Sigmoid colon (tissue), 7 donors: ENCODE results near the gene GREB1L. TPM values are rescaled to one million over a fixed set of nuclear protein-coding genes. Genes with fewer than 3 reads are reported as not detected.

Source experiments
- DNase-seq: peaks from one replicate; pipeline ENCODE4 v3.0.0-alpha.2; 2019
- H3K27ac ChIP-seq, 4 donors: fragments of 200-600 bp; sonication (generic); one replicate each; pipeline ENCODE4 v1.5.1; 2016 to 2019; ENCODE audit warnings: mild to moderate bottlenecking in 1 of 4
- H3K27me3 ChIP-seq, 3 donors: fragments of 200-600 bp; sonication (generic); one replicate each; pipeline ENCODE4 v1.5.1; 2019; ENCODE audit warnings: mild to moderate bottlenecking in 1 of 3
- H3K36me3 ChIP-seq, 4 donors: fragments of 200-600 bp; sonication (generic); one replicate each; pipeline ENCODE4 v1.5.1; 2016 to 2019
- H3K4me1 ChIP-seq, 4 donors: fragments of 200-600 bp; sonication (generic); one replicate each; pipeline ENCODE4 v1.5.1; 2017 to 2019
- H3K4me3 ChIP-seq, 4 donors: fragments of 200-600 bp; sonication (generic); one replicate each; pipeline ENCODE4 v1.5.1; 2017 to 2019; ENCODE audit warnings: mild to moderate bottlenecking in 2 of 4, moderate library complexity in 1 of 4
- H3K9me3 ChIP-seq, 4 donors: fragments of 200-600 bp in 3 of 4; sonication (generic) in 3 of 4; one replicate each; pipeline versions ENCODE4 v1.5.1 to v1.6.1; 2013 to 2019
- EP300 ChIP-seq, 4 donors: sonication (generic); formaldehyde crosslinking; IDR thresholded peaks; one replicate each; pipeline ENCODE4 v1.6.1; 2017; ENCODE audit warnings: antibody characterized with exemption in 4 of 4
- POLR2A ChIP-seq, 2 donors: fragments of 450-650 bp; IDR thresholded peaks; one replicate each; pipeline ENCODE4 v1.6.1; 2016; ENCODE audit warnings: antibody characterized with exemption in 2 of 2, mild to moderate bottlenecking in 2 of 2, moderate library complexity in 2 of 2
- POLR2AphosphoS5 ChIP-seq, 4 donors: sonication (generic); formaldehyde crosslinking; IDR thresholded peaks; one replicate each; pipeline ENCODE4 v1.6.1; 2017; ENCODE audit warnings: antibody characterized with exemption in 4 of 4
- WGBS, 2 donors: extraction: QIAGEN DNeasy Blood & Tissue Kit; methylation state at CpG; one replicate each; pipeline ENCODE4 v1.1.7; 2013; 5-methylcytosine and 5-hydroxymethylcytosine counted together
- intact Hi-C: fragments of 100-400 bp; cut with DNase I; formaldehyde crosslinking; loops from one replicate; pipeline ENCODE4 v1.15.1; 2023
- polyA plus RNA-seq, 3 donors: library from polyadenylated mRNA; stranded (reverse); fragments of 200-250 nt; gene quantifications; one replicate each; pipeline ENCODE4 v1.2.3, GENCODE V29; 2013
- total RNA-seq, 4 donors: library from RNA; depleted of rRNA; stranded (reverse); fragments of >200 nt; gene quantifications; one replicate each; pipeline ENCODE4 v1.1.0, GENCODE V29; 2016
- TF ChIP-seq, protein P1 (sequence below), 4 experiments: fragments of 450-650 bp in 3 of 4; fragments of 200-600 bp in 1 of 4; IDR thresholded peaks; one replicate each; pipeline ENCODE4 v1.5.1; 2016 to 2019; ENCODE audit warnings: antibody characterized with exemption in 4 of 4, mild to moderate bottlenecking in 3 of 4, moderate library complexity in 2 of 4
- donor health status: healthy with polysubstance abuse.
- donor health status: Bipolar disorder and iron deficiency.
- donor health status: healthy.

Gene GREB1L
- total and polyA plus RNA-seq, 7 donors, result 0.23 to 12.1 (median 4.4) TPM; not detected in 2

DNA sequence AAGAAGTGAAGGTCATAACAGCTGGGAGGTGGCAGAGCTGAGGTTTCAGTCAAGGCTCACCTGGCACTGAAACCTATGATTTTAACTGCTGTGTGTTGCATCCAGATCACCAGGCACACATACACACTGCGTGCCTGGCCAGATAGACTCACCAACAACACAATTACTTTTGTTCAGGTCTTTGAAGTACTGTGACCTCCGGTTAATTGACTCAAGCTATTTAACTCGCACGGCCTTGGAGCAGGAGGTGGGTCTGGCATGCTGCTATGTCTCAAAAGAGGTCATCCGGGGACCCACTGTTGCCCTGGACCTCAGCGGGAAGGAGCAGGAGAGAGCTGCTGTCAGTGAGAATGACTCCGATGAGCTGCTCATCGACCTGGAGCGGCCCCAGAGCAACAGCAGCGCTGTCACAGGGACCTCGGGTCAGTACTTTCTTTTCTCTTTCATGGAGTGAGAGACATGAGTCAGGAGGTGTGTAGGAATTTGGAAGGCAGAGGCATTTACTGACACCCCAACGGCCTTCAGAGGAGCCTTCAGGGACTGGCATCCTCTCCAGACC, 254.3 kb downstream of the GREB1L start:
- Histone ChIP-seq H3K4me1 (no peaks in the 10 kb centered on the region), H3K4me3 (no peak overlapping the region), H3K27me3 (no peaks in the 10 kb centered on the region), H3K27ac (no peak overlapping the region), H3K9me3 (no peaks in the 10 kb centered on the region), H3K36me3 (no peaks in the 10 kb centered on the region)
- intact Hi-C loops, result no loop called here
- TF ChIP-seq POLR2A (IDR thresholded peaks at IDR 0.05), result no peak
- no peak for TF ChIP-seq EP300 (IDR thresholded peaks at IDR 0.05)
- TF ChIP-seq, protein P1, sequence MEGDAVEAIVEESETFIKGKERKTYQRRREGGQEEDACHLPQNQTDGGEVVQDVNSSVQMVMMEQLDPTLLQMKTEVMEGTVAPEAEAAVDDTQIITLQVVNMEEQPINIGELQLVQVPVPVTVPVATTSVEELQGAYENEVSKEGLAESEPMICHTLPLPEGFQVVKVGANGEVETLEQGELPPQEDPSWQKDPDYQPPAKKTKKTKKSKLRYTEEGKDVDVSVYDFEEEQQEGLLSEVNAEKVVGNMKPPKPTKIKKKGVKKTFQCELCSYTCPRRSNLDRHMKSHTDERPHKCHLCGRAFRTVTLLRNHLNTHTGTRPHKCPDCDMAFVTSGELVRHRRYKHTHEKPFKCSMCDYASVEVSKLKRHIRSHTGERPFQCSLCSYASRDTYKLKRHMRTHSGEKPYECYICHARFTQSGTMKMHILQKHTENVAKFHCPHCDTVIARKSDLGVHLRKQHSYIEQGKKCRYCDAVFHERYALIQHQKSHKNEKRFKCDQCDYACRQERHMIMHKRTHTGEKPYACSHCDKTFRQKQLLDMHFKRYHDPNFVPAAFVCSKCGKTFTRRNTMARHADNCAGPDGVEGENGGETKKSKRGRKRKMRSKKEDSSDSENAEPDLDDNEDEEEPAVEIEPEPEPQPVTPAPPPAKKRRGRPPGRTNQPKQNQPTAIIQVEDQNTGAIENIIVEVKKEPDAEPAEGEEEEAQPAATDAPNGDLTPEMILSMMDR (IDR thresholded peaks at IDR 0.05), result no peak
- TF ChIP-seq POLR2AphosphoS5 (IDR thresholded peaks at IDR 0.05), result no peak
- DNase-seq, result no peak
- WGBS, 2 donors, result 88 to 95% methylated on average over 12 of the region's 12 CpGs

DNA sequence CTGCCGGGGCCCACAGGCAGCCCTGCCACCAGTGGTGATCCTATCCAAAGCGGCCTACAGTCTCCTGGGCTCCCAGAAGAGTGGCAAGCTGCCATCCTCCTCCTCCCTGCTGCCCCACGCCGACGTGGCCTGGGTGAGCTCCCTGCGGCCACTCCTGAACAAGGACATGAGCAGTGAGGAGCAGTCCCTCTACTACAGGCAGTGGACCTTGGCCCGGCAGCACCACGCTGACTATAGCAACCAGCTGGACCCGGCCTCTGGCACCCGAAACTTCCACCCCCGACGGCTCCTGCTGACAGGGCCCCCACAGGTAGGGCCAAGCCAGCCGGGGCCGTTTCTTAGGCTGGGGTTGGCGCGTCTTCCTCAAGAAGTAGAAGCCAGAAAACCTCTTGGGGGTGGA, 258.0 kb downstream of the GREB1L start:
- Histone ChIP-seq H3K9me3 (no peaks in the 10 kb centered on the region), H3K27me3 (no peaks in the 10 kb centered on the region), H3K36me3 (no peaks in the 10 kb centered on the region), H3K4me3 (no peak overlapping the region), H3K4me1 (no peaks in the 10 kb centered on the region), H3K27ac (no peak overlapping the region)
- TF ChIP-seq EP300 (IDR thresholded peaks at IDR 0.05) (no peak), POLR2AphosphoS5 (IDR thresholded peaks at IDR 0.05) (no peak), POLR2A (IDR thresholded peaks at IDR 0.05) (no peak)
- TF ChIP-seq, protein P1 (IDR thresholded peaks at IDR 0.05), result no peak
- DNase-seq, result no peak
- intact Hi-C loops, result no loop called here
- 91 to 95% methylated on average over 16 of the region's 16 CpGs for WGBS, 2 donors

DNA sequence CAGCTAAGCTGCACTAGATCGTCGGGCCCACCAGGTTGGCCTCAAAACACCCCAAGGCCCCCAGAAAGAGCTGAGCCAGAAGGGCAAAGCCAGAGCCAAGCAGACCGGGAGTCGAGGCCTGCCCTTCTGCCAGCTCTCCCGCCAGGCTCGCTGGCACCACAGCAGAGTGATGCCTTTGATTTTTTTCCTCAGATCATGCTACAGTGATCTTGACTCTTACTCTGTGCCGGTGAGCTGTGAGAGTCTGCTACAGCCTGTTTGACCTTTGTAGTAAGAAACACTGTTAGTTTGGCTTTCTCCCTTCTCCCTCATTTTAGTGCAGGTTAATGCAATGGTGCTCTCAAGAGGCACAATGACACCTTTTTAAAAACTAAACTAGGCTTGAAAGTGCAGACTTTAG, 260.6 kb downstream of the GREB1L start:
- Histone ChIP-seq H3K36me3 (no peaks in the 10 kb centered on the region), H3K27ac (no peak overlapping the region), H3K27me3 (no peaks in the 10 kb centered on the region), H3K4me3 (no peak overlapping the region), H3K9me3 (no peaks in the 10 kb centered on the region), H3K4me1 (no peaks in the 10 kb centered on the region)
- intact Hi-C loops, result no loop called here
- no peak for DNase-seq
- TF ChIP-seq POLR2A (IDR thresholded peaks at IDR 0.05) (no peak), POLR2AphosphoS5 (IDR thresholded peaks at IDR 0.05) (no peak), EP300 (IDR thresholded peaks at IDR 0.05) (no peak)
- TF ChIP-seq, protein P1 (IDR thresholded peaks at IDR 0.05), result no peak
- WGBS, 2 donors, result 94% methylated on average over 7 of the region's 7 CpGs

DNA sequence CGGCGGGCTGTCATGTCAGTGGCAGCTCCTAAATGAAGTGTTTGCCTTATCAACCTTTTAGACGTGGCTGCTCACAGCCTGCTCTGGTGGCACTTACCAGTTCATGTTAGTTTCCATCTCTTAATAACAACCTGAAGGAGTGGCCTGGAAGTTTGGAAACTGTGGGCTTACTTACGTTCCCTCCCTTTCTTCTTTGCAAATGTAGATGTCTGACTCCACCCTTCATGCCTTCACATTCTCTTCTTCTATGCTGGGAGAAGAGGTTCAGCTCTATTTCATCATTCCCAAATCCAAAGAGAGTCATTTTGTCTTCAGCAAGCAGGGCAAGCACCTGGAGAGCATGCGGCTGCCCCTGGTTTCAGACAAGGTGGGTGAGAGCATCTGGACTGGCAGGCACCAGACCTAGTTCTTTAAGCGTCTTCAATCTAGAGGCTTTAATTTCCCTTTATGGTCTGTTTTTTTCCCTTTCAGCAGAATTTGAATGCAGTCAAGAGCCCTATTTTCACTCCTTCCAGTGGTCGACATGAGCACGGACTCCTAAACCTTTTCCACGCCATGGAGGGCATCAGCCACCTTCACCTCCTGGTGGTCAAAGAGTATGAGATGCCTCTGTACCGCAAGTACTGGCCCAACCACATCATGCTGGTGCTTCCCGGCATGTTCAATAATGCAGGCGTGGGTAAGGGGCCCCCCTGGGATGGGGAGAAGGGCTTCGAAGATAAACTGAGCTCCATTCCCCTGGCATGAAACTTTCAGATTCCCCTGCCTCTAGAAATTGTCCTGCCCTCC, 266.1 kb downstream of the GREB1L start:
- 94% methylated on average over 13 of the region's 13 CpGs for WGBS, 2 donors
- no peak for DNase-seq
- Histone ChIP-seq H3K9me3 (no peaks in the 10 kb centered on the region), H3K36me3 (no peaks in the 10 kb centered on the region), H3K27me3 (no peaks in the 10 kb centered on the region), H3K27ac (no peak overlapping the region), H3K4me3 (no peak overlapping the region), H3K4me1 (no peaks in the 10 kb centered on the region)
- TF ChIP-seq, protein P1 (IDR thresholded peaks at IDR 0.05), result no peak
- TF ChIP-seq POLR2A (IDR thresholded peaks at IDR 0.05) (no peak), EP300 (IDR thresholded peaks at IDR 0.05) (no peak), POLR2AphosphoS5 (IDR thresholded peaks at IDR 0.05) (no peak)
- intact Hi-C loops, result no loop called here
